Measurements from ENCODE around the gene HIGD1C.

GRCh38 chr12:50916292-50916691, 36.1 kb upstream of the HIGD1C start:
- no peak for TF ChIP-seq CTCF (conservative IDR thresholded peaks at IDR 0.05)
- no peak for TF ChIP-seq EZH2 (IDR thresholded peaks at IDR 0.05; ENCODE audit: low read depth)
